HG02870 (cell line): ENCODE results near the gene USO1.
A peak's percentile ranks its signal among the peaks of the same experiment; 100 is the strongest.
"Not testable (repeated sequence)": the region's sequence is repeated elsewhere in the genome, so short reads cannot be mapped to it uniquely, and the experiment has no call there.

ENCODE experiments used
- ATAC-seq: cut with Tn5 transposase; IDR thresholded peaks from one replicate; pipeline ENCODE4 v1.9.1; 2021; ENCODE audit warnings: mild to moderate bottlenecking, moderate library complexity; ENCODE audit not compliant: unreplicated experiment

USO1 gene

GRCh38 chr4:75752637-75753036 lies 28.3 kb downstream of the USO1 start:
- no peak for ATAC-seq

- no peak for ATAC-seq
Measured at GRCh38 chr4:75769036-75769435, 44.7 kb downstream of the USO1 start.

GRCh38 chr4:75771607-75772006 lies 47.2 kb downstream of the USO1 start:
- no peak for ATAC-seq

GRCh38 chr4:75777589-75777988 lies 53.2 kb downstream of the USO1 start:
- no peak for ATAC-seq

GRCh38 chr4:75779105-75779757 lies 54.9 kb downstream of the USO1 start:
- peak; percentile 57 for ATAC-seq

GRCh38 chr4:75781305-75781704 lies 56.9 kb downstream of the USO1 start:
- no peak for ATAC-seq

- no peak for ATAC-seq
Measured at GRCh38 chr4:75786526-75786925, 62.1 kb downstream of the USO1 start.

GRCh38 chr4:75786938-75787337 lies 62.6 kb downstream of the USO1 start:
- no peak for ATAC-seq

GRCh38 chr4:75790024-75790423 lies 65.6 kb downstream of the USO1 start:
- ATAC-seq: no peak

- ATAC-seq: no peak
Measured at GRCh38 chr4:75800972-75801371, 76.6 kb downstream of the USO1 start.

- not testable (repeated sequence) for ATAC-seq
Measured at GRCh38 chr4:75806035-75806434, 81.7 kb downstream of the USO1 start.

- no peak for ATAC-seq
Measured at GRCh38 chr4:75817901-75818300, 93.5 kb downstream of the USO1 start.

- ATAC-seq: no peak
Measured at GRCh38 chr4:75819121-75819520, 94.7 kb downstream of the USO1 start.

GRCh38 chr4:75820197-75820596 lies 95.8 kb downstream of the USO1 start:
- ATAC-seq: no peak

GRCh38 chr4:75820676-75821075 lies 96.3 kb downstream of the USO1 start:
- ATAC-seq: no peak

- ATAC-seq: no peak
Measured at GRCh38 chr4:75821216-75821615, 96.8 kb downstream of the USO1 start.

- ATAC-seq: no peak
Measured at GRCh38 chr4:75821966-75822365, 97.6 kb downstream of the USO1 start.

GRCh38 chr4:75822416-75822815 lies 98.0 kb downstream of the USO1 start:
- ATAC-seq: no peak

GRCh38 chr4:75823812-75824211 lies 99.4 kb downstream of the USO1 start:
- ATAC-seq: no peak

- no peak for ATAC-seq
Measured at GRCh38 chr4:75830906-75831305, 106.5 kb downstream of the USO1 start.

- ATAC-seq: no peak
Measured at GRCh38 chr4:75831856-75832405, 107.6 kb downstream of the USO1 start.

- ATAC-seq: no peak
Measured at GRCh38 chr4:75834095-75834771, 109.9 kb downstream of the USO1 start.
